ENCODE measurements around the gene PTX3. TPM values are rescaled to one million over a fixed set of nuclear protein-coding genes. Genes with fewer than 3 reads are reported as not detected.

PTX3 gene
- total RNA-seq, 1 donor from 2014 or later, result not detected

- POLR2A ChIA-PET, result no interaction called here
- intact Hi-C loops (cut with micrococcal nuclease), result no loop called here
- no peak for TF ChIP-seq CTCF (IDR thresholded peaks at IDR 0.05)
- H3K27ac Mint-ChIP-seq, result no peak overlapping the region
- peaks cover 2% of the 10 kb centered on the region for H3K9me3 Mint-ChIP-seq
- peaks cover 40% of the 10 kb centered on the region for H3K27me3 Mint-ChIP-seq
- peaks cover 2% of the 10 kb centered on the region for H3K36me3 Mint-ChIP-seq (ENCODE audit: low read depth)
- no peak for DNase-seq
- no peak for ATAC-seq (ENCODE audit: low read depth)
- CTCF ChIA-PET, result no interaction called here
- peaks cover 3% of the 10 kb centered on the region for H3K4me1 Mint-ChIP-seq
- no peak overlapping the region for H3K4me3 Mint-ChIP-seq
Measured at GRCh38 chr3:157438194-157438730, 1.6 kb downstream of the PTX3 start.

GRCh38 chr3:157441102-157441624 is 4.5 kb downstream of the PTX3 start:
- ChIA-PET POLR2A (no interaction called here), CTCF (no interaction called here)
- H3K9me3 Mint-ChIP-seq, result no peaks in the 10 kb centered on the region
- no peak for TF ChIP-seq CTCF (IDR thresholded peaks at IDR 0.05)
- H3K36me3 Mint-ChIP-seq (ENCODE audit: low read depth), result no peaks in the 10 kb centered on the region
- no peak overlapping the region for H3K4me3 Mint-ChIP-seq
- DNase-seq (no peak), ATAC-seq (ENCODE audit: low read depth) (no peak)
- peaks cover 31% of the 10 kb centered on the region for H3K27me3 Mint-ChIP-seq
- intact Hi-C loops (cut with micrococcal nuclease), result no loop called here
- H3K4me1 Mint-ChIP-seq, result peaks cover 3% of the 10 kb centered on the region
- H3K27ac Mint-ChIP-seq, result no peak overlapping the region

- TF ChIP-seq CTCF (IDR thresholded peaks at IDR 0.05), result no peak
- H3K9me3 Mint-ChIP-seq, result no peaks in the 10 kb centered on the region
- no peak overlapping the region for H3K27ac Mint-ChIP-seq
- H3K4me3 Mint-ChIP-seq, result no peak overlapping the region
- no peaks in the 10 kb centered on the region for H3K36me3 Mint-ChIP-seq (ENCODE audit: low read depth)
- no peak for DNase-seq
- no peaks in the 10 kb centered on the region for H3K4me1 Mint-ChIP-seq
- H3K27me3 Mint-ChIP-seq, result peaks cover 19% of the 10 kb centered on the region
- CTCF ChIA-PET, result no interaction called here
- POLR2A ChIA-PET, result no interaction called here
- intact Hi-C loops (cut with micrococcal nuclease), result no loop called here
- no peak for ATAC-seq (ENCODE audit: low read depth)
Measured at GRCh38 chr3:157442729-157443128, 6.1 kb downstream of the PTX3 start.

GRCh38 chr3:157443905-157444796 is 7.5 kb downstream of the PTX3 start:
- no peaks in the 10 kb centered on the region for H3K4me1 Mint-ChIP-seq
- H3K9me3 Mint-ChIP-seq, result no peaks in the 10 kb centered on the region
- peaks cover 6% of the 10 kb centered on the region for H3K27me3 Mint-ChIP-seq
- POLR2A ChIA-PET, result no interaction called here
- CTCF ChIA-PET, result no interaction called here
- H3K36me3 Mint-ChIP-seq (ENCODE audit: low read depth), result no peaks in the 10 kb centered on the region
- TF ChIP-seq CTCF (IDR thresholded peaks at IDR 0.05), result no peak
- no peak overlapping the region for H3K4me3 Mint-ChIP-seq
- intact Hi-C loops (cut with micrococcal nuclease), result no loop called here
- DNase-seq (no peak), ATAC-seq (ENCODE audit: low read depth) (no peak)
- no peak overlapping the region for H3K27ac Mint-ChIP-seq

GRCh38 chr3:157444797-157445184 is 8.1 kb downstream of the PTX3 start:
- intact Hi-C loops (cut with micrococcal nuclease), result no loop called here
- no peak overlapping the region for H3K4me3 Mint-ChIP-seq
- TF ChIP-seq CTCF (IDR thresholded peaks at IDR 0.05), result no peak
- ChIA-PET POLR2A (no interaction called here), CTCF (no interaction called here)
- DNase-seq (no peak), ATAC-seq (ENCODE audit: low read depth) (no peak)
- no peaks in the 10 kb centered on the region for H3K9me3 Mint-ChIP-seq
- no peak overlapping the region for H3K27ac Mint-ChIP-seq
- H3K4me1 Mint-ChIP-seq, result no peaks in the 10 kb centered on the region
- peaks cover 4% of the 10 kb centered on the region for H3K27me3 Mint-ChIP-seq
- no peaks in the 10 kb centered on the region for H3K36me3 Mint-ChIP-seq (ENCODE audit: low read depth)
